GM18867 (cell line): ENCODE measurements around the gene MARK1.

Source experiments
- ATAC-seq: cut with Tn5 transposase; IDR thresholded peaks from one replicate; pipeline ENCODE4 v1.9.1; 2021; ENCODE audit warnings: mild to moderate bottlenecking, moderate library complexity; ENCODE audit not compliant: unreplicated experiment

MARK1 gene

DNA sequence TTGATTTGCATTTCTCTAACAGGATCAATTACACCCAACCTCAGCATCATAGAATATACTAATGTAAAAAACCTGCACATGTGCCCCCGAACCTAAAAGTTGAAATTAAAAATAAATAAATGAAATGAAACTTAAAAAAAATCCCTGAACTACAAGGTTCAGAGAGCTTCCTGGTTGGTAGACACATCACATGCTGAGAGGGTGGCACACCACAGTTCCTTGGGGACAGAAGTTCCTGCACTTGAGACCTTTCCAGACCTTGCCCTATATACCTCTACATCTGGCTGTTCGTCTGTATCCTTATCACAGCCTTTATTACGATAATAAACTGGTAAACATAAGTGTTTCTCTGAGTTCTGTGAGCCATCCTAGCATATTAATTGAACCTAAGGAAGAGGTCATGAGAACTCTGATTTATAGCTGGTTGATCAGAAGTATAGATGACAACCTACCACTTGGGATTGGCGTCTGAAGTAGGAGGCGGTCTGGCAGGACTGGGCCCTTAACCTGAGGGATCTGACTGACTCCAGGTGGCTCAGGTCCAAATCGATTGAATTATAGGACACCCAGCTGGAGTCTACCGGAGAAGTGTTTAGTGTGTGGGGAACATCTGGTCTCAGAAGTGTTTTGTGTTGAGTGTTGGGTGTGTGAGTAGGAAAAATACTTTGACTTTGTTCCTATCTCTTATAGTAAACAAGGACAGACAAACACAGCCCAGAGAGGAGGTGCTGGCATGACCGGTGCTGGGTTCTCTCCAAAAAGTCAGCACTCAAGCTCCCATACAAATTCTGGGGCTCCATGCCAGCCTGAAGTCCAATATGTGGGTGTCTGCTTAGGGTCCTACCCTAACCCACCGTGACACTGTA lies 181.2 kb downstream of the MARK1 start:
- ATAC-seq = no peak

GRCh38 chr1:220710333-220710732 lies 182.4 kb downstream of the MARK1 start:
- no peak for ATAC-seq

GRCh38 chr1:220711056-220711809 lies 183.3 kb downstream of the MARK1 start:
- ATAC-seq = peak; percentile 79
